ENCODE measurements around the gene GPR68.

DNA sequence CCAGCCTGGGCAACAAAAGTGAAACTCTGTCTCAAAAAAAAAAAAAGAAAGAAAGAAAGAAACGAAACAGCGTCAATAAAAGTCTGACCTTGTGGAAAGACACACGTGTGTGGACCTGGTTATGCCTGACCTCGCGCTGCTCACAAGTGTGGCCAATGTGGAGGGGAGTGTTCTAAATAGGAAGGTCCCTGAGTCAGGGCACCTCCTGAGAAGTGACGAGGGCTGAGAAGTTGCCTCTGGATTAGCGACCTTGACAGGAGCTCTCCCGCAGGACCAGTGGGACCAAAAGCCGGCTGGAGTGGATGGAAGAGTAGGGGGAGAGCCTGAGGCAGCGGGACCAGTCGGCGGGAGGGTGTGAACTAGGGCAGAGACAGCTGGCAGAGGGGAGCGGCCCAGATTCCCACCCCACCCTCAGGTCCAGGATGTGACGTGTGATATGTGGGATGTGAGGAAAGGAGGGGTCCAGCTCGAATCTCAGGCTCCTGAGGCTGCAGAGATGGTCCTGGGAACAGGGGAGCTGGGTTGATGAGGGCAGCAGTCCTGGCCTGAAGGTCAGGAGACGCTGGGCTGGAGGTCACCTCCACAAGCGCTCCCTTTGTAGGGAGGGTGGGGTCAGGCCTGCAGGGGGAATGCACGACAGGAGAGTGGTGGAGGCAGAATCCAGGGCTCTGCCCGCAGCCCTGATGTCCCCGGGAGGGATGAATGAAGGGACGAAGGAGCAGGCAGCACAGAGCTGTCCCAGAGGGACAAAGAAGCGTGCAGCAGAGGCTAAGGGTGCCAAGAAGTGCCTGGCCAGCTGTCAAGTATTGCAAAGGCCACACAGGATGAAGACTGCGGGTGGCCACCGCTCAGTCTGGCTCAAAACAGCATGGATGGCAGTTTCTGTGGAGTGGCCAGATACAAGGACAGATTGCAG lies 24.8 kb upstream of the GPR68 start:
- TF ChIP-seq, protein P1, sequence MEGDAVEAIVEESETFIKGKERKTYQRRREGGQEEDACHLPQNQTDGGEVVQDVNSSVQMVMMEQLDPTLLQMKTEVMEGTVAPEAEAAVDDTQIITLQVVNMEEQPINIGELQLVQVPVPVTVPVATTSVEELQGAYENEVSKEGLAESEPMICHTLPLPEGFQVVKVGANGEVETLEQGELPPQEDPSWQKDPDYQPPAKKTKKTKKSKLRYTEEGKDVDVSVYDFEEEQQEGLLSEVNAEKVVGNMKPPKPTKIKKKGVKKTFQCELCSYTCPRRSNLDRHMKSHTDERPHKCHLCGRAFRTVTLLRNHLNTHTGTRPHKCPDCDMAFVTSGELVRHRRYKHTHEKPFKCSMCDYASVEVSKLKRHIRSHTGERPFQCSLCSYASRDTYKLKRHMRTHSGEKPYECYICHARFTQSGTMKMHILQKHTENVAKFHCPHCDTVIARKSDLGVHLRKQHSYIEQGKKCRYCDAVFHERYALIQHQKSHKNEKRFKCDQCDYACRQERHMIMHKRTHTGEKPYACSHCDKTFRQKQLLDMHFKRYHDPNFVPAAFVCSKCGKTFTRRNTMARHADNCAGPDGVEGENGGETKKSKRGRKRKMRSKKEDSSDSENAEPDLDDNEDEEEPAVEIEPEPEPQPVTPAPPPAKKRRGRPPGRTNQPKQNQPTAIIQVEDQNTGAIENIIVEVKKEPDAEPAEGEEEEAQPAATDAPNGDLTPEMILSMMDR (IDR thresholded peaks at IDR 0.05), result no peak
- no peak for TF ChIP-seq POLR2A (IDR thresholded peaks at IDR 0.05)
- no peak for TF ChIP-seq POLR2AphosphoS5 (IDR thresholded peaks at IDR 0.05; ENCODE audit: insufficient read depth in 1 of 2, low read depth in 1 of 2)

Data from vagina (tissue), 2 donors.